GM19372 (cell line): ENCODE results near the gene CLCNKB.
"Not testable (repeated sequence)": the region's sequence is repeated elsewhere in the genome, so short reads cannot be mapped to it uniquely, and the experiment has no call there.

Experiments
- ATAC-seq: cut with Tn5 transposase; IDR thresholded peaks from one replicate; pipeline ENCODE4 v1.9.1; 2021; ENCODE audit warnings: mild to moderate bottlenecking, low read depth, moderate library complexity; ENCODE audit not compliant: unreplicated experiment

Gene CLCNKB

DNA sequence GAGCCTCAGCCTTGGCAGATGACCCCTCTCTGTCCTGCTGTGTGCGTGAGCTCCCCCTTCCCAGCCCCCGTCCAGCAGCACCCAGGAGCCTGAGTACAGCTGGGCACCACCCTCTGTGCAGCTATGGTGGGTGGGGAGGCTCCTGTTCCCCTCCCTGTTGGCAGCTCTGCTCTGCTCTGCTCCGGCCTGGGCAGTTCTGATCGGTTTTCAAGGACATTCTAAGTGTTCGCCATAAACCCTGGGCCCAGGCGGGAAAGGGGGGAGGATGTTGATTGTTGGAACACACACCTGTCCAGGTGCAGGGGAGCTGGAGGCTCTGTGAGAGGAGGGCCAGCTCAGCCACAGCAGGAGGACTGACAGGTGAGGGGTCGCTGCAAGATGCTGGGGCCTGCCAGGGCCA lies at the start of gene CLCNKB:
Gene CLCNKB, plus strand, starts transcription at position 262 of the 400 bp plus-strand sequence. CDS start 711 bp downstream, outside the sequence.
- ATAC-seq: no peak

DNA sequence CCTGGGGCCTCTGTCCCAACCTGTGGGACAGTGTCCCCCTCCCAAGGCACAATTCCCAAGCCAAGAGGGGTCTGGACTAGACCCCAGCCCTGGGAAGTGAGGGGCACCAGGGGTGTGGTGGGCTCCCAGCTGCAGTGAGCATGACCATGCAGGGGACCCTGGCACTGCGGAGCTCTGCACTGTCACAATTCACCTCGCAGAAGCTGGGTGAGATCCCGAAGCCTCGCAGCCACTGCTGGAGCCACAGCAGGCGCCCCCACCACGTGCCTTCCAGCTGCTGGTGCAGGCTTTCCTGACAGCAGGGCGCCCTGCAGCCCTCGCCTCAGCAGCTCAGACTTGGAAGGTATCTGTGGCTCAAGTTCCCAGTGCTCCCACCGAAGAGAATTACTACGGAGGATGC lies 49.5 kb upstream of the CLCNKB start:
- ATAC-seq: no peak

DNA sequence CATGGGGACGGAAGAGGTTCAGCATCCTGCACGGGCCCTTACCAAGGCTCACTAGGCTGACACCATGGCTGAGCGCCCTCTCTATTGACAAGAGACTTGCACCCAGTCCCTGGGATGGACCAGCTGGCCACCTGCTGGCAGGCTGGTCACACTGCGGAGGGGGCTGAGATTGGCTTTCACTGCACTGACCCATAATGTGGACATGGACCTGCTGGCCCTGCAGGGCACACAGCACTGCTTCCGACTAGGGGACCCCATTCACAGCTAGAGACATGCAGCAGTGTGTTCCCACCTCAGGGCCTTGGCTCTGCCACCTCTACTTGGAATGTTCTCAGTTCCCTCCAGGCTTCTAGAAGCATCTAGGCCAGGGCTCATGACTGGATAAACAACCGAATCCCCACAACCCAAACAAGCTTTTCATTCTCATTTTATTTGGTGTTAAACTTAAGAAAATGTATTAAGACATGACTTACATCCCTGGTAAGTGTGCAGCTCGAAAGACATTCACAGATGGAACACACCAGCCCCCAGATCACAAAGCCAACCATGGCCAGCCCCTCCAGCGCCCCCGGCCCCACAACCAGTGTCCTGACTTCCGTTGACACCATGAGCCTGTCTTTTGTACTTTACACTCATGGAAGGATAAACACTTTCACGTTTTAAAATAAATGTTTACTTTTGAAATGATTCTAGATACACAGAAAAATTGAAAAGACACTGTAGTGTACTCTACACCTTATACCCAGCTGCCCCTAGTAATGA lies 48.8 kb upstream of the CLCNKB start:
- no peak for ATAC-seq

DNA sequence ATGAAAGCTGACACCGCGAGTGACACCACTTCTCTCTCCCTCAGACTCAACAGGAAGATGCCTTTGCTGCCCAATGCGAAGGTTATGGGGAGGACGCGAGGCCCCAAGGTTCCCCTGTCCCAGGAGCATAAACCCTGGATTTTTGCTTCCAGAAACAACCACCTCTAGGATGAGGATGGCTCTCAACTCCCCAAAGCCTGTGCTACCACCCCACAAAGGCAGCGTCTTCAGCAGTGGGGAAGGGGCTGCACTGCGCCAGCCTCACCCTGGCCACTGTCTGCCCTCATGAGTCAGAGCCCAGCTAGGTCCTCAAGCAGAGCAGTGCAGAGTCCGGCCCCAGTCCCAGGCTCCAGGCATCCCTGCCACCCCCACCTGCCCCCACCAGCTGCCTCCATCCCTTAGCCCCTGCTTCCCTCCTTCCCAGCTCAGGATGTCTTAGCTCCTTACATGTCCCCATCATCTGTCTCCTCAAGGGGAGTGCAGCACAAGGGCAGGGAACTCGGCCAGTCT lies 46.5 kb upstream of the CLCNKB start:
- no peak for ATAC-seq

DNA sequence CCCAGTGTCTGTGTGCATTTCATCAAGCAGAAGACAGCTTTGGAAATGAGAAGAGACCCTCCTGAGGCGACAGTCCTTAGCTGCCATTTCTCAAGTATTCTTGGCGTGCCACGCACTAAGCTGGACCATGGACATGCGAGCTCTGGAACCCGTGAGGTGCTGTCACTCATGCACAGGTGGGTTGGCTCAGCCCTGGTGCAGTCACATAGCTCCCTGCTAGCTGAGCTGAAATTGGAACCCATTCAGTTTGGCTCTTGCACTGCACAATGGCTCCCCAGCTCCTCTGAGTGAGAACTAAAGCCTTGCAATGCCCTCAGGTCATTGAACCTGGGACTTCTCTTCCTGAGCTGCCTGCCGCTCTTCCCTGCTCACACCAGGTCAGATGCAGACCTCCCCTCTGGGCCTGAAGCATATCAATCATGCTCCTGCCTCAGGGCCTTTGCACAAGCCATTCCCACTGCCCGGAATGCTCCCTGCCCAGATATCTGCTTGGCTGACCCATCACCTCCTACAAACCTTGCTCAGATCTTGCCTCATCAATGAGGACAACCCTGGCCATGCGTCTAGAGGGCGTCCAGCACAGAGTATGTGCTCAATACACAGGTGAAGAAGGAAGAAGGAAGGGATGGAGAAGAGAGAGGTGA lies 45.8 kb upstream of the CLCNKB start:
- no peak for ATAC-seq

DNA sequence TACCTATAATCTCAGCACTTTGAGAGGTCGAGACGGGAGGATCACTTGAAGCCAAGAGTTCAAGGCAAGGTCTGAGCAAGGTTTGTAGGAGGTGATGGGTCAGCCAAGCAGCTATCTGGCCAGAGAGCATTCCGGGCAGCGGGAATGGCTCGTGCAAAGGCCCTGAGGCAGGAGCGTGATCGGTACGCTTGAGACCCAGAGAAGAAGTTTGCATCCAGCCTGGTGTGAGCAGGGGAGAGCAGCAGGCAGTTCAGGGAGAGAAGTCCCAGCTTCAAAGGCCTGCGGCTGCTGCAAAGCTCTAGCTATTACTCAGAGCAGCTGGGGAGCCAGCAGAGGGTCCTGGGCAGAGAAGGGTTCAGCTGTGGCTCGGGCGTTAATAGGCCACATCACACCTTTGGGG lies 44.7 kb upstream of the CLCNKB start:
- no peak for ATAC-seq

DNA sequence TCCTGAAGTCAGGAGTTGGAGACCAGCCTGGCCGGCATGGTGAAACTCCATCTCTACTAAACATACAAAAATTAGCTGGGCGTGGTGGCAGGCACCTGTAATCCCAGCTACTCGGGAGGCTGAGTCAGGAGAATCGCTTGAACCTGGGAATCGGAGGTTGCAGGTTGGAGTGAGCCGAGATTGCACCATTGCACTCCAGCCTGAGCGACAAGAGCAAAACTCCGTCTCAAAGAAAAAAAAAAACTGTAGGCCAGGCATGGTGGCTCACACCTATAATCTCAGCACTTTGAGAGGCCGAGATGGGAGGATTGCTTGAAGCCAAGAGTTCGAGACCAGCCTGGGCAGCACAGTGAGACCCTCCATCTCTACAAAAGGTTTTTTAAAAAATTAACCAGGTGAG lies 42.3 kb upstream of the CLCNKB start:
- ATAC-seq: not testable (repeated sequence)

DNA sequence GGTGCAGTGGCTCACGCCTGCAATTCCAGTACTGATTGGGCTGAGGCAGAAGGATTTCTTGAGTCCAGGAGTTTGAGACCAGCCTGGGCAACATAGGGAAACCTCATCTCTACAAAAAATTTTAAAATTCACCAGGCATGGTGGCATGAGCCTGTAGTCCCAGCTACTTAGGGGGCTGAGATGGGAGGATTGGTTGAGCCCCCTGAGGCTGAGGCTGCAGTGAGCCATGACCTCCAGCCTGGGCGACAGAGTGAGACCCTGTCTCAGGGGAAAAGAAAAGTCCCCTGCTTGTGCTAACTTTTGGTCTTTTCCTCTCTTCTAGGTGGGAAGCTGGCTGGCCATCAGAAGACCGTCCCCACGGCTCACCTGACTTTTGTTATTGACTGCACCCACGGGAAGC lies 38.0 kb upstream of the CLCNKB start:
- ATAC-seq: no peak

DNA sequence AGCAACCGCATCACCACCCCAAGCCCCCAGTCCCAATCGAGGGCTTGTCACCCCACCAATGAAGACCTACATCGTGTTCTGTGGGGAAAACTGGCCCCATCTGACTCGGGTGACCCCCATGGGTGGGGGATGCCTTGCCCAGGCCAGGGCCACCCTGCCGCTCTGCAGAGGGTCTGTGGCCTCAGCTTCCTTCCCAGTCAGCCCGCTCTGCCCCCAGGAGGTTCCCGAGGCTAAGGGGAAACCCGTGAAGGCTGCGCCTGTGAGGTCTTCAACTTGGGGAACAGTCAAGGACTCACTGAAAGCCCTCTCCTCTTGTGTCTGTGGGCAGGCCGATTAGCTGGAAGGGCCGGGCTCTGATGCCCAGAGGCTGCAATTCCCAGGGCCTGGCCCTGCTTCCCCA lies 37.6 kb upstream of the CLCNKB start:
- ATAC-seq: no peak

DNA sequence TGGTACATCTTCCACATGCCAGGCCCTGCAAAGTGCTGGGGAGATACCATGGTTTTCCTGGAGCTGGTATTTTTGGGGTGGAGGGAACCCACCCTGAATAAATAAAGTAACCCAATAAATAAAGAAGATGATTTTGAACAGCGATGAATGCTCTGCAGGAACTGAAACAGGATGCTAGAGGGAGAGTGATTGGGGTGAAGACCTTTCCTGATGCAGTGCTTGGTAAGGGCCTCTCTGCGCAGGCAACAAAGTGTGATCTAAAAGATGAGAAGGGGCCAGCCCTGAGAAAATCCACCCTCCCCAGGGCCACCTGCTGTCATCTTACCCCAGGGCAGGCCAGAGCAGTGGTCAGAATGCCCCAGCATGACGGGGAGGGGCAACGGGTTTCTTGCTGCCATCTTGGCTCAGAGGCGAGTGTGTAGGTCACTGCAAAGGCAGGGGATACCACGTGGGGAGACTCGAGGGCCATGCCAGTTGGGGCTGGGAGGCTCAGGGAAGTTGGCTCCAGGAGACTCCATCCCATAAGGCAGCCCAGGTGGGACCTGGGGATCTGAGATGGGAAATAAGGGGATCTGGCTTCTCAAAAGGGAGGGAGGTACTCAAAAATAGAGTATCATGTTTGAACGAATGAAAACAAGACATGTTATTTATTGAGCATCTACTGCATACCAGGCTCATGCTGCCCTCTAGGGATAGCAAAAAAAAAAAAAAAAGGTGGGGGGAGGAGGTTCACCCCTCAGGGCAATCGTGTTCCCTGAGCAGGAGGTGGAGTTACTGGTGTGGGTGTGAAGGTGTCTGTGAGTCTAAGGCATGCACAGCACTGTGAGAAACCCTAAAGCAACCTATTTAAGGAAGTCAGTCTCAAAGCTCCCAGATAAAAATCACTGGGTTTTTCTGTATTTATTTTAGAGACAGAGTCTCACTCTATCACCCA lies 36.8 kb upstream of the CLCNKB start:
- ATAC-seq: no peak

DNA sequence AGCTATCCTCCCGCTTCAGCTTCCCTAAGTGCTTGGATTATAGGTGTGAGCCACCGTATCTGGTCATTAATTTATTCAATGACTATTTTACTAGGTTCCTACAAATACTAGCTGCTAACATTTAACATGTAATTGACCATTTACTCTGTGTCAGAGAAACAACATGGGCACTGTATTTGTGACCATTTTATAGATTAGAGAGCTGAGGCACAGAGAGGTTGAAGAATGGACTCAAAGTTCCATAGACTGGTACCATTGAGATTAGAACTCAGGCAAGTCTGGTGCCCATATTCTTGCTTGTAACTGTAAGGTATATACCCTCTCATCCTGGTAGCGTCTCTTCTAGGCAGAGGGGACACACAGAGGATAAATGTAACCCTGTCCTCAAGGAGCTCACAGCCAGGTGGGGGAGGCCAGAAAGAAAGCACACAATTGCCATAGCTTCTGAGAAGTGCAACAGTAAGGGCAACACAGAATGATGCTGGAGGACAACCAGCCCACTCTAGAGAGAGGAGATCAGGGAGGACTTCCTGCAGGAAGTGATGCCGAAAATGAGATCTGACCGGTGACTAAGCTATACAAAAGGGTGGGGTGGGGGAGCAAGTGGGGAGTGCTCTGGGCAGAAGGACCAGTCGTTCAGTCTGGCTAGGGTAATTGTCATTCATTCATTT lies 35.8 kb upstream of the CLCNKB start:
- ATAC-seq: no peak

DNA sequence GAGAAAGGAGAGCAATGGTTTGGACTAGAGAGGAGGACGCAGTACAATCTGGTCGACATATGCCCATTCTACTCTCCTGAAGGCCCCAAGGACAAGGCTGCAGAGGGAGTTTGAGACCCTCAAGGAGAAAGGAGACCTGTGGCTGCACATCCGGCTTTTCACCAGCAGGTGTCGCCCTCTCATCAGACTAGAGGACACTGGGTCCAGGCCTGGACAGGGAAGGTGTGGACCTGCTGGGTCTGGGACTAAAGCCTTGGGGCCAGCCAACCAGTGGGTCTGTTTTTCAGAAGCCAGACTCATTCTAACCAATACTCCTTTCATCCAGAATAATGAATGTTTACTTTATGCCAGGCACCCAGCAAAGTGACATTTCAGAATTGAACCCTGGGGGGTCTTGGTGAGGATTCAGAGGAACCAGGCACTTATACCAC lies 34.5 kb upstream of the CLCNKB start:
- no peak for ATAC-seq

DNA sequence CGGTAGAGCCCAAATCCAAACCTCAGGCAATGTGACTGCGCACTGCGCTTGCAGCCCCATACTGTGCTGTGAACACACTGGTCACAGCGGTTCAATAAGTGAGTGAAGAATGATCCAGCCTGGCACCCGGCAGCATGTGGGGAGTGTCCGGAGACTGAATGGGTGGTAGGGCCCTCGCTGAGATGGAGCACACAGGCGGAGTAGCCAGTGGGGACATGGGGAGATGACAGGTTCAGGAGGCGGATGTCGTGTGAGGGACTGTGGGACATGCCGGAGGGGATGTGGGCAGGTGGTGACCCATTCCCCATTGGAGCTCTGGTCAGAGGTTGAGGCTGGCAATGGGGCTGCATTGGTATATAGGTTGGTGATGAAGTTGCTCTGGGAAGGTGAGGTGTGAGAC lies 33.9 kb upstream of the CLCNKB start:
- ATAC-seq: no peak

DNA sequence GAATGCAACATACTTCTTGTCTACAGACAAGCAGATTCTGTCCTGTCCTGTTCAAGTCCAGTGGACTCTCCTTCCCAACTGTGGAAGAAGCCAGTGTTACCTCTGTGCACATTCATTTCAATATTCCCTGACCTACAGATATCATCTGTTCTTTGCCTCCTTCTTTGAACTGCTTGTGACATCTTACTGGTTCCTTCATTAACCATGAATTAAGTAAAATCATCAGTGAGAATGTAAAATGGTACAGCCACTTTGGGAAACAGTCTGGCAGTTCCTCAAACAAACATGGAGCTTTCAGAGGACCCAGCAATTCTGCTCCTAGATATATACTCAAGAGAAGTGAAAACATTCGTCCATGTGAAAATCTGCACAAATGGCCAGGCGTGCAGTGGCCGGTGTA lies 32.7 kb upstream of the CLCNKB start:
- ATAC-seq: no peak

DNA sequence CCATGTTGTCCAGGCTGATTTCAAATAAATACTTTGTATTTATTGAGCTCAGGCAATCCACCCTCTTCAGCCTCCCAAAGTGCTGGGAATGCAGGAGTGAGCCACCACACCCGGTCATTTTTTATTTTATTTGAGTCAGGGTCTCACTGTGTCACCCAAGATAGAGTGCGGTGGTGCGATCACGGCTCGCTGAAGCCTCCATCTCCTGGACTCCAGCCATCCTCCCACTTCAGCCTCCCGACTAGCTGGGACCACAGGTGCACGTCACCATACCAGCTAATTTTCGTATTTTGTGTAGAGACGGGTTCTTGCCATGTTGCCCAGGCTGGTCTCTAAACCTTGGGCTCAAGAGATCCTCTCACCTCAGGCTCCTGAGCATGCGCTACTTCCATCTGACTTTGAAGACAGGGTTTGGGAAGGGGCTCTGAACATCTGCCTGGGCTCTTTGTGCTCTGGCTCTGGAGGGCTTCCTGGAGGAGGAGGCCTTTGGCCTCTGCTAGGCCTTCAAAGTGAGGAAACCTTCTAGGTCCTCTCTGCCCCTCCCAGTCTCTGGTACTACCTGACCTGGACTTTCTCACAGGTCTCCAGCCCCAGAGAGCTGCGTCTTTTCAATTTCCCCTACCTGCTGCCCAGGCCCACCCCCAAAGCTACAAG lies 31.5 kb upstream of the CLCNKB start:
- no peak for ATAC-seq

DNA sequence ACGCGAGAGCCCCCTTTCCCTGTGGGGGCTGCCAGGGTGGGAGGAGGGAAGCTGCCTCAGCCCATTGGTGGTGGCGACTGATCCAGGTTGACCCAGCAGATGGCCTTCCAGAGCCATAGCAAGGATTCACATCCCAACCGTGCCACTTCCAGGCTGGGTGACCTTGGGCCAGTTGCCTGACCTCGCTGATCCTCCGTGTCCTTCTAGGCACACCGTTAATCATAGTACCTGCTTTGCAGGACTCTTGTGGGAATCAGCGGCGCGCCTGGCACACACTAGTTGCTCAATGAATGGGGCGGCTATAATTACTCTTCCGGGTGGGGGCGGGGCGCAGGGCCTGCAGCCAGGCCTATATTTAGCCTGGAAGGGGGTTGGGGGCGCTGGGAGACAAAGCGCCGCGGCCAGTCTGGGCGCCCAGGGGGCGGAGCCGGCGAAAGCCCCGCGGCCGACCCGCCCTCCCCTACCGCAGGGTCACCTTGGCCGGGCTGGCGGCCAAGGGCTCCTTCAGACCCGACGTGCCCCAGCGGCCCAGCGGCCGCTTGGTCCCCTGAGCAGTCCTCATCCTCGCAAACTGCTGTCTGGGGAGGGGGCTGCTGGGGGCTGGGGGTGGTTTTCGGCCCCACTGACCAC lies 30.9 kb upstream of the CLCNKB start:
- no peak for ATAC-seq

DNA sequence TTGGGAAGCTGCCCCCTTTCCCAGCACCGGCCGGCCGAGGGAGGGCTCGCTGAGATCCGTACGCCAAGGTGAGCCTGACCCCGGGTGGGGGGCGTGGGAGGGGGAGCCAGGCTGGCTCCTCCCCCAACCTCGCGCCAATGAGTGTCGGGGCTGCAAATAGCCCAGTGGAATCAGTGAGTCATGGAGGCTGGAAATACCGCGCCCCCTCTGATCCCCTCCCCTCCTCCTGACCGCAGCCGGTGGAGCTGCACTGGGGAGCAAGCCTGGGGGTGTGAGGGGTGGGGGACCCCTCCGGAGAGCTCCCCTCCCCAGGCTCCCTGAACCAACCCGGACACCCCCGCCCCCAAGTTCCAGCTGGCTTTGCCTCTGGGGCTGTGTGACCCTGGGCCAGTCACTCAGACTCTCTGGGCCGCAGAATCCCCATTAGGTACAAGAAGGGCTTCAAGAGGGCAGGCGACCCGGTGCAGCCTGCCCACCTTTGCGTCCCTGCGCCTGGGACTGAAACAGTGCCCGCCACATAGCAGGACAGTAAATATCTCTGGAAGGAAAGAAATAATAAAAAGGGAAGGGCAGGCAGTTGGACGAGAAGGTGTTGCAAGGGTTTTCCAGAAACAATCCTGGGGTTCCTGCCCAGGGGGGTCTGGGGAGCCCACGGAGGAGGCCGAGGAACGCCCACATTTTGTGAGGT lies 30.2 kb upstream of the CLCNKB start:
- ATAC-seq: no peak

DNA sequence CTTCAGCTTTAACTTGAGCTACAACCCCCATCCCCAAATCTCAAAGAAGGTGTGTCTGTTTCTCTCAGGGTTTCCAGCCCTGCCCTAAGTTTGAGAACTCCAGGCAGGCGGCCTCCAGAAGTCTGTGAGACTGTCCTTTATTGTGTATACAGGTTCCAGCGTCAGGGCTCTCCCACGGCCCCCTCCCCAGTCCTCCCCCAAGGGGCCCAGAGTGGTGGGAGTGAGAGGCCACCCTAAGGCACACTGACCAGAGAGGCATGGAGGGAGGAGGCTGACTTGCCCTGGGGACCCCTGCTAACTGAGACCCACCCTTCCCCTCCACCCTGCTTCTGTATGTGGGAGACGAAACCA lies 29.7 kb upstream of the CLCNKB start:
- no peak for ATAC-seq
